ENCODE measurements around the gene CCDC137.
"Not testable (repeated sequence)": the region's sequence is repeated elsewhere in the genome, so short reads cannot be mapped to it uniquely, and the experiment has no call there.

CCDC137 gene

GRCh38 chr17:81666342-81667191, at the start of gene CCDC137, which contains the start of gene OXLD1:
CCDC137 (plus strand) TSS chr17:81666737; CDS start chr17:81666767, 30 bp downstream.
OXLD1 (minus strand) TSS chr17:81666605; CDS start chr17:81666577, 28 bp downstream.
- peak within 1 kb of the TSS; percentile 61 for H2AFZ ChIP-seq (ENCODE audit: low read depth)
- no peak for TF ChIP-seq CTCF (conservative IDR thresholded peaks at IDR 0.05; ENCODE audit: low read depth, low read length)
- no peaks in the 10 kb centered on the region for H3K27me3 ChIP-seq (ENCODE audit: insufficient read depth, low read depth)
- H3K9ac ChIP-seq, result peak within 1 kb of the TSS; percentile 87
- peaks cover 42% of the 10 kb centered on the region for H3K79me2 ChIP-seq (ENCODE audit: insufficient read depth, low read depth)
- H3K27ac ChIP-seq, result peak within 1 kb of the TSS; percentile 73
- peak within 1 kb of the TSS; percentile 97 for H3K4me2 ChIP-seq
- H4K20me1 ChIP-seq (ENCODE audit: insufficient read depth), result no peaks in the 10 kb centered on the region
- peaks cover 5% of the 10 kb centered on the region; the same call in 1 of the 2 replicates for H3K36me3 ChIP-seq (ENCODE audit: insufficient read depth)
- peaks cover 24% of the 10 kb centered on the region for H3K4me1 ChIP-seq (ENCODE audit: low read depth, poor library complexity, severe bottlenecking)
- H3K4me3 ChIP-seq (IDR thresholded peaks at IDR 0.05; ENCODE audit: insufficient read depth, low read depth, low read length), result no peak within 1 kb of the TSS

- Histone ChIP-seq H3K27ac (no peak overlapping the region), H3K79me2 (ENCODE audit: insufficient read depth, low read depth) (peaks cover 58% of the 10 kb centered on the region), H3K4me3 (IDR thresholded peaks at IDR 0.05; ENCODE audit: insufficient read depth, low read depth, low read length) (no peak overlapping the region), H2AFZ (ENCODE audit: low read depth) (no peak overlapping the region), H3K4me1 (ENCODE audit: low read depth, poor library complexity, severe bottlenecking) (peaks cover 45% of the 10 kb centered on the region), H3K27me3 (ENCODE audit: insufficient read depth, low read depth) (no peaks in the 10 kb centered on the region), H4K20me1 (ENCODE audit: insufficient read depth) (no peaks in the 10 kb centered on the region), H3K36me3 (ENCODE audit: insufficient read depth) (peaks cover 26% of the 10 kb centered on the region), H3K4me2 (no peak overlapping the region), H3K9ac (no peak overlapping the region)
- no peak for TF ChIP-seq CTCF (conservative IDR thresholded peaks at IDR 0.05; ENCODE audit: low read depth, low read length)
These were observed 49.7 kb upstream of the CCDC137 start for GRCh38 chr17:81616877-81617276.

GRCh38 chr17:81618307-81618706, 48.2 kb upstream of the CCDC137 start:
- peaks cover 48% of the 10 kb centered on the region for H3K79me2 ChIP-seq (ENCODE audit: insufficient read depth, low read depth)

GRCh38 chr17:81621494-81622130, 44.9 kb upstream of the CCDC137 start:
- H3K4me2 ChIP-seq, result no peak overlapping the region
- TF ChIP-seq CTCF (conservative IDR thresholded peaks at IDR 0.05; ENCODE audit: low read depth, low read length), result no peak
- H3K36me3 ChIP-seq (ENCODE audit: insufficient read depth), result peaks cover 55% of the 10 kb centered on the region
- peaks cover 47% of the 10 kb centered on the region for H3K79me2 ChIP-seq (ENCODE audit: insufficient read depth, low read depth)
- H3K4me1 ChIP-seq (ENCODE audit: low read depth, poor library complexity, severe bottlenecking), result peaks cover 7% of the 10 kb centered on the region
- no peaks in the 10 kb centered on the region for H4K20me1 ChIP-seq (ENCODE audit: insufficient read depth)
- H3K9ac ChIP-seq, result no peak overlapping the region
- H3K27ac ChIP-seq, result no peak overlapping the region
- H2AFZ ChIP-seq (ENCODE audit: low read depth), result no peak overlapping the region
- no peak overlapping the region for H3K4me3 ChIP-seq (IDR thresholded peaks at IDR 0.05; ENCODE audit: insufficient read depth, low read depth, low read length)
- no peaks in the 10 kb centered on the region for H3K27me3 ChIP-seq (ENCODE audit: insufficient read depth, low read depth)

More at GRCh38 chr17:81618307-81618706, 48.2 kb upstream of the CCDC137 start:
- H3K4me2 ChIP-seq; H4K20me1 ChIP-seq (ENCODE audit: insufficient read depth); H3K27ac ChIP-seq; H3K27me3 ChIP-seq (ENCODE audit: insufficient read depth, low read depth); H3K9ac ChIP-seq; H3K4me3 ChIP-seq (IDR thresholded peaks at IDR 0.05; ENCODE audit: insufficient read depth, low read depth, low read length); H2AFZ ChIP-seq (ENCODE audit: low read depth): not testable (repeated sequence)
- H3K4me1 ChIP-seq (ENCODE audit: low read depth, poor library complexity, severe bottlenecking), result peaks cover 39% of the 10 kb centered on the region
- H3K36me3 ChIP-seq (ENCODE audit: insufficient read depth), result peaks cover 33% of the 10 kb centered on the region
